GM18511 (cell line): ENCODE data around the gene SOX6.

ENCODE experiments used
- ATAC-seq: cut with Tn5 transposase; IDR thresholded peaks from one replicate; pipeline ENCODE4 v1.9.1; 2021; ENCODE audit warnings: mild to moderate bottlenecking, moderate library complexity; ENCODE audit not compliant: unreplicated experiment

Gene SOX6

DNA sequence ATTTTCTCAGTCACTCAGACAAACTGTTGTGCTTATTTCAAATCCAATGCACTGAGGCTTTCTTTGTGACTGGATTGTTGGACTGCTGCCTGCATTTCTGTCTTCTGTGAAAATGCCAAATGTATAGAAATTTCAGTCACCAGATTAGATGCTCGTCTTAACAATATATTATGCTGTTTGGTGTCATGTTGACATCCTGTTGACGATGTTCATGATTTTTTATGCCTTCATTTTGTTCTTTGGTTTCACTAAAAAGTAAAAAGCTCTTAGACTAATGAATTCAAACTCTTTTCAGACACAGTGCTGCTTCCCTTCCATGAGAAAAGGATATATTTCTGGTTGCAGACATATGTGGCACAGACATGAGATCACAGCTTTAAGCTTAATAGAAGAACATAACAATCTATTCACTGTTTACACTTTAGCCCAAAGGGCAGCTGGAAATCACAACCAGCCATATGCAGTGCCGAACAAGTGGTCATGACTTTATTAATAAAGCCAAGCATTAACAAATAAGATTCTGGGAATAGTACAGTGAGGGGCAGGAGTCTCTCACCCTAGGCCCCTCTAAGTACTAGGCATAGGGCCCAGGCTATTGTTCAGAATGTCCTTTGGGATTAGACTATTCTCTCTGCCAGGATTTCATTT, 9.4 kb upstream of the SOX6 start:
- no peak for ATAC-seq

- ATAC-seq = no peak
These were observed 7.9 kb upstream of the SOX6 start for GRCh38 chr11:16364254-16364653.

DNA sequence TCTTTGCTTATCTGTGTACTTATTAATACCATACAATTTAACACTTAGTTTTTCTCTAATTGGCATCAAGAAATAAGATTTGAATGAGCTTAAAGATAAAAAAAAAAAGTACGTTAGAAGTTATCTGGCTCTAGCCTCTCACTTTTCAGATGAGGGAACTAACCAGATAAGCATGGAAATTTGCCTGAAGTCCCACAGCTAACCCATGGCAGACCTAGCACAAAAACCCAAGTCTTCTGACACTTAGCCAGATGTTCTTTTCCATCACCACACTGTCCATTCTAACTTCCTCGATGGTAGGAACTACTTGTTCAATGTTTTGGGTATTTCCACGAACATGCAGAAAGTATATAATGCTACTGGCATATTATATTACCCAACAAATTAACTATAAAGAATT, 7.4 kb upstream of the SOX6 start:
- ATAC-seq = no peak

- no peak for ATAC-seq
These were observed 4.9 kb upstream of the SOX6 start for GRCh38 chr11:16361108-16361865.

- no peak for ATAC-seq
These were observed 3.0 kb upstream of the SOX6 start for GRCh38 chr11:16359369-16359768.

- ATAC-seq = no peak
These were observed 2.4 kb upstream of the SOX6 start for GRCh38 chr11:16358726-16359125.

GRCh38 chr11:16357775-16358174, 1.4 kb upstream of the SOX6 start:
- ATAC-seq = no peak

- no peak for ATAC-seq
These were observed 531 bp upstream of the SOX6 start for GRCh38 chr11:16356761-16357393.

DNA sequence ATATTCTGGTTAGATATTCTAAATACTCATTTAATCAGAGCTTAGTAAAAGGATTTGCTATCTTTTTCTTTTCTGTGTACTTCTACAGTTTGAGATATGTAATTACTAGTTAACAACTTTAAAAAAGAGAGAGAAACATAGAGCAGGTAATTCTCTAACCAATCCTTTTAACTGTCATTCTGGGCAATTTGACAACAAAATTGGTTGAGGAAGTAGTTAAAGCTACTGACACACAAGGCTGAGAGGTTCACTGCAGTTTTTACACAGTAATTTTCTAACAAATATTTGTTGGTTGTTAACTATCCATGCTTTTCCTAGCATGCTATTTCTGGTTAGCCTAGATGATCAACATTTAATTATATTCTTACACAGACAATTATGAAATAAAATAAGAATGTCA, 3.6 kb downstream of the SOX6 start:
- no peak for ATAC-seq

GRCh38 chr11:16350125-16350524, 6.2 kb downstream of the SOX6 start:
- no peak for ATAC-seq

DNA sequence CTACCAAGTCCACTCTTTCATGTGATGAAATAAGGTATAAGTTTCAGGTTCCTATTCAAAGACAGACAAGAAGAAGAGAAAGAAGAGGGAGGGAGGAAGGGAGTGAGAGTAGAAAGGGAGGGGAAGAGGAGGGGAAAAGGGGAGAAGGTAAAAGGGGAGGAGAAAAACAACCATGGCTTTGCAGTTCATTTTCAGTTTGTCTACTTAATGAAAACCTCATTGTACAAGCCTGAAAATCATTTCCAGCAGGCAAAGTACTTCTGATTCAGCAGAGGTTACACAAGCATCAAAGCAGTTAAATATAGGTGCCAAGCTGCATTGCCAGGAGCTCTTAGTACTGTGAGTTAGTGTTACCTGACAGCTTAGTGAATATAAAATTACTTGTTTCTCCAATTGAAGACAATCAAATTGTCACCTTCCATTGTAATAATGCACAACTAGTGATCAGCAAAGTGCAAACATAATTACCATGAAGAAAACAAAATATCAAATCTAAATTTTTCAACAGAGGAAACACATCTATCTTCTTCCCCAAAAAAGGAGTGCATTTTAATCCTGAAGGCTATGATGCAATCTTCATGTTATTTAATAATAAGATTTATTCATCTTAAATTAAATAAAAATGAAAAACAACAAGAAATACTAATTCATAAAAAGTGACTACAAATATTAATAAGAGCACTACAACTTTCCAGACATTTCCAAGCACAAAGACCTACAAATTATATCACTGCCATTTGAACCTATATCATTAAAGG, 8.2 kb downstream of the SOX6 start:
- no peak for ATAC-seq

DNA sequence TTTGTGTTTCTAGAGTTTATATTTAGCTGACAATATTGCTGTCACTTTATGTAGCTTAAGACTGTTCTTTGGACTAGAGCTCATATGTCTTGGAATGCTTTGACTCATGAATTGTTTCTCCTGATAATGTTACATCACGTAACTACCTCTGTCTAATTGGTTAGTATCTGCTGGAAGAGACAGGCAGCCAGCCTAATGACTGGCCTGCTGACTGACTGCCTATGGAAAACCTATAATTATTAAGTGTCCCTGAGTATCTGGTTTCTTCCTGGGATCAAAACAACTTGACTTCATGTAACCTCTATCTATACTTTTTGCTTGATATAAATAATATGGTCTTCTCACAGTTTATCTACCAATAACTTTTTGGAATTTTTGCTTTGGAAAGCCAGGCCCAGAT, 9.4 kb downstream of the SOX6 start:
- no peak for ATAC-seq

- no peak for ATAC-seq
These were observed 14.5 kb downstream of the SOX6 start for GRCh38 chr11:16341853-16342252.

DNA sequence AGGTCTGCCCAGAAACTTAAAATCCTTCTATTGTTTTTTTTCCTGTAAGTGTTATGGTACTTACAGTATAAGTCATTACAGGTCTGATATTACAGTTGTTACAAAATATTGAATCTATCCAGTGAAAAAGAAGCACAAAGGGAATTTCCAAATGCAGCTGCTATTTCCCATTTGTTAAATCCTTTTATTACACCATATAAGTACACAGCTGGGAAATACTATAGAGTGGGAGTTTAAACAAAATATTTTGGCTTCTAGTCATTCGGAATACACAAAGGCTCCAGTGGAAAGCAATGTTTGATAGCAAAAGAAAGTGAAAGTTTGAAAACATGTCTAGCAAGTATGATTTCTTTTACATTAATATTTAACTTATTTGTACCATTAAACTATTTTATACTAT, 18.0 kb downstream of the SOX6 start:
- ATAC-seq = no peak

GRCh38 chr11:16337421-16338213, 18.7 kb downstream of the SOX6 start:
- ATAC-seq = no peak

DNA sequence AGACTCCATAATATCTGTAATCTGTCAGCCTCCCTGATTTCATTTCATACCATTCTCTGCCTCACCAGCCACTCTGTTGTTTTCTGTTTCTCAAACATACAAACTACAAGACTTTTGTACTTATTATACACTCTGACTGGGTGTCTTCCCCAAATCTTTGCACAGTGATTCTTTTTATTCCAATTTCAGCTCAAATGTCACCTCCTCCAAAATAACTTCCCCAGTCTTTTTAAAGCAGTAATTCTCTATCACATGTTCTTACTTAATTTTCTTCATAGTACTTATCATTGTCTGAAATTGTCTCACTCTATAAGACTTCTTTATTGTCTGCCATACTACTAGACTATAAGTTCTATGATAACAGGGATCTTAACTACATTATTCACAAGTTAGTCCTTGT, 19.6 kb downstream of the SOX6 start:
- no peak for ATAC-seq

DNA sequence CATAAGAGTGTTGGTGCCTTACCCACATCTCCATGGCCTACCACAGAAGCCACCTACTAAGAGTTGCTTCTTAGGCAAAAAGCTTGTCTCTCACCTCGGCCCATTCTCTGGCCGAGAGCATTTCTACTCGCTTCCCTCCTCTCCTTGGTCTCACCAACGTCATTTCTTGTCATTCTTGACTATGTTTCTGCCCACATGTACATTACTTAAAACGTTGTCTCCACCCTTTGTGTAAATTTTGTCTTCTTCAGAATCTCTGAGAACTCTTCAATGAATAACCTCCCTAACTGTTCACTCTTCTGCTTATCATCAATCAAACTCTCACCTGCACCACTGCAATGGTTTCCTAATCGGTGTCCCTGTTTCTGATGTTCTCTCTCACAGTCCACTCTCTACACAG, 20.1 kb downstream of the SOX6 start:
- ATAC-seq = no peak

DNA sequence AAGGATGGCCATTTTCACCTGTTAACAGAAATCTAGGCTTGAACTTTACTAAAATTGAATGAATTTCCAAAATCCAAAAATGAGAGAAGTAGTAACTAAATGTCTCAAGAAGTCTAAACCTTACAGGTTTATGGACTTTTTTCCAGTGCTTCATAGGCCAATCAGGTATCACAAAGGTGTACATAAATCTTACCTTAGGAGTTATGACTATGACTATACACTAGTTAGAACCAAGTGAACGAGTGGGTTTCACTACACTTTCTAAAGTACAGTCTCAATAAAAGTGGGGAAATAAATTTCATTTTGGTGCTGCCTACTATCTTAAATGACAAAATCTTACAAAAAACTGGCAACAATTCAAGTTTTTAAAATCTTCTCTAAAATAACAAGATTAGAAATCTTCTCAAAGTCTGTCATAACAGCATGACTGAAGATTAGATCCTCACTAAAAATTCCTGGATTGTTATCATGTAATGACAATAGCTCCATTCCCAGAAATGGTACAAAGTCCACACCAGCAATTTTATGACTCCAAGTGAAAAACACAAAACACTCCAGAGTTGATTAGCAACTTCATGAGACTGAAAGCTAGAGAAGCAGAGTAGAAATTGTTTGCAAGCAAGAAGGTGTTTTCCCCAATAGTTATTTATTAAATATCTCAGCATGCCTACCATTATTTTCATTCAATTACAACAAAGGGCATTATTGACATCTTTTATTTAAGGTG, 20.9 kb downstream of the SOX6 start:
- ATAC-seq = no peak

- no peak for ATAC-seq
These were observed 29.6 kb downstream of the SOX6 start for GRCh38 chr11:16326679-16327297.

GRCh38 chr11:16322190-16322589, 34.2 kb downstream of the SOX6 start:
- no peak for ATAC-seq
